Endodermal cell (in vitro differentiated cells): ENCODE data around the gene NECAB2. TPM values are rescaled to one million over a fixed set of nuclear protein-coding genes. Genes with fewer than 3 reads are reported as not detected.
"Not testable (repeated sequence)": the region's sequence is repeated elsewhere in the genome, so short reads cannot be mapped to it uniquely, and the experiment has no call there.

Source experiments
- DNase-seq: peaks from one replicate; pipeline ENCODE4 v3.0.0-alpha.2; 2017
- H3K27ac ChIP-seq: 2 replicates; pipeline ENCODE4 v1.5.1; 2013; ENCODE audit warnings: mild to moderate bottlenecking, low read depth, low read length, moderate library complexity
- H3K27me3 ChIP-seq: 2 replicates; pipeline ENCODE4 v1.6.1; 2013; ENCODE audit warnings: mild to moderate bottlenecking, low read length, moderate library complexity; ENCODE audit not compliant: insufficient read depth, control insufficient read depth, poor library complexity, severe bottlenecking
- H3K36me3 ChIP-seq: 2 replicates; pipeline ENCODE4 v1.7.0; 2013; ENCODE audit warnings: mild to moderate bottlenecking, low read length, moderate library complexity; ENCODE audit not compliant: control insufficient read depth, insufficient read depth
- H3K4me1 ChIP-seq: one replicate; pipeline ENCODE4 v1.7.0; 2013; ENCODE audit warnings: low read length; ENCODE audit not compliant: control insufficient read depth, insufficient read depth
- H3K4me3 ChIP-seq: 2 replicates; pipeline ENCODE4 v1.5.1; 2013; ENCODE audit warnings: mild to moderate bottlenecking, low read length, moderate library complexity
- H3K9ac ChIP-seq: 2 replicates; pipeline ENCODE4 v1.6.1; 2013; ENCODE audit warnings: mild to moderate bottlenecking, low read length, moderate library complexity; ENCODE audit not compliant: poor library complexity, severe bottlenecking; ENCODE audit errors: extremely low read depth
- H3K9me3 ChIP-seq: 2 replicates; pipeline ENCODE4 v1.6.1; 2013; ENCODE audit warnings: mild to moderate bottlenecking, low read length, moderate library complexity; ENCODE audit not compliant: control insufficient read depth
- H3K27ac Mint-ChIP-seq: 2 replicates; pipeline ENCODE4 v1.8.0; 2020; ENCODE audit warnings: mixed read lengths
- H3K27me3 Mint-ChIP-seq: 2 replicates; pipeline ENCODE4 v1.8.0; 2021; ENCODE audit warnings: mild to moderate bottlenecking, mixed read lengths; ENCODE audit not compliant: insufficient read depth
- H3K36me3 Mint-ChIP-seq: 2 replicates; pipeline ENCODE4 v1.8.0; 2020; ENCODE audit warnings: low read depth, mixed read lengths
- H3K4me1 Mint-ChIP-seq: 2 replicates; pipeline ENCODE4 v1.8.0; 2020; ENCODE audit warnings: mixed read lengths
- H3K4me3 Mint-ChIP-seq: 2 replicates; pipeline ENCODE4 v1.8.0; 2020; ENCODE audit warnings: mild to moderate bottlenecking, moderate library complexity, mixed read lengths
- H3K9me3 Mint-ChIP-seq: 2 replicates; pipeline ENCODE4 v1.8.0; 2020; ENCODE audit warnings: mild to moderate bottlenecking, mixed read lengths
- CTCF ChIP-seq: fragments of 200-600 bp; sonication (generic); conservative IDR thresholded peaks from 2 replicates; pipeline ENCODE4 v1.5.0; 2021; ENCODE audit warnings: antibody characterized with exemption, mild to moderate bottlenecking
- WGBS, 2 experiments: methylation state at CpG; one replicate each; pipeline versions ENCODE4 v1.1.5 to v1.1.7; 2013; ENCODE audit warnings: missing lambda C conversion rate in 2 of 2, mixed read lengths in 1 of 2; ENCODE audit not compliant: insufficient coverage in 1 of 2, insufficient read length in 1 of 2; 5-methylcytosine and 5-hydroxymethylcytosine counted together
- total RNA-seq, 2 donors: library from RNA; stranded (reverse); fragmentation: NEBNext Ultra II Directional in 1 of 2; extraction: Animal tissue kit (Norgen Biotek cat#: 25700) in 1 of 2; gene quantifications; 2 replicates in 1 of 2; 3 replicates in 1 of 2; pipeline ENCODE4 v1.2.1, GENCODE V29; 2021

NECAB2 gene
- total RNA-seq, 2 donors from 2014 or later = 2.7 to 3.3 TPM

GRCh38 chr16:83940119-83940518, 27.9 kb upstream of the NECAB2 start:
- Histone ChIP-seq H3K36me3 (no peaks in the 10 kb centered on the region), H3K27ac (no peak overlapping the region), H3K9me3 (no peaks in the 10 kb centered on the region), H3K27me3 (no peaks in the 10 kb centered on the region), H3K4me3 (no peak overlapping the region), H3K4me1 (peaks cover 7% of the 10 kb centered on the region), H3K9ac (no peak overlapping the region)
- peak; percentile 14 for TF ChIP-seq CTCF
- no peaks in the 10 kb centered on the region for H3K9me3 Mint-ChIP-seq
- H3K27ac Mint-ChIP-seq = no peak overlapping the region
- peaks cover 6% of the 10 kb centered on the region for H3K27me3 Mint-ChIP-seq
- WGBS, 2 experiments = 79 to 81% methylated on average over 8 to 11 of the region's 12 CpGs
- H3K4me3 Mint-ChIP-seq = no peak overlapping the region
- H3K4me1 Mint-ChIP-seq = peaks cover 4% of the 10 kb centered on the region
- peaks cover 12% of the 10 kb centered on the region for H3K36me3 Mint-ChIP-seq
- DNase-seq = no peak

- Histone ChIP-seq H3K9me3 (no peaks in the 10 kb centered on the region), H3K36me3 (no peaks in the 10 kb centered on the region), H3K27ac (no peak overlapping the region), H3K9ac (no peak overlapping the region), H3K4me3 (no peak overlapping the region), H3K4me1 (peaks cover 7% of the 10 kb centered on the region), H3K27me3 (no peaks in the 10 kb centered on the region)
- Mint-ChIP-seq H3K9me3 (no peaks in the 10 kb centered on the region), H3K27ac (no peak overlapping the region), H3K27me3 (peaks cover 6% of the 10 kb centered on the region), H3K36me3 (peaks cover 12% of the 10 kb centered on the region), H3K4me1 (peaks cover 4% of the 10 kb centered on the region), H3K4me3 (no peak overlapping the region)
- no peak for TF ChIP-seq CTCF
- peak; percentile 71 for DNase-seq
- 91 to 95% methylated on average over 21 to 28 of the region's 28 CpGs for WGBS, 2 experiments
Observed at GRCh38 chr16:83940630-83941378, 27.2 kb upstream of the NECAB2 start.

GRCh38 chr16:83941546-83941945, 26.5 kb upstream of the NECAB2 start:
- not testable (repeated sequence) for H3K27ac ChIP-seq, H3K4me3 Mint-ChIP-seq, H3K9me3 ChIP-seq, H3K4me1 ChIP-seq, H3K27ac Mint-ChIP-seq, H3K9me3 Mint-ChIP-seq, H3K36me3 ChIP-seq, H3K4me1 Mint-ChIP-seq, H3K27me3 ChIP-seq, H3K4me3 ChIP-seq, DNase-seq, H3K27me3 Mint-ChIP-seq, H3K9ac ChIP-seq
- H3K36me3 Mint-ChIP-seq = peaks cover 12% of the 10 kb centered on the region
- 93 to 96% methylated on average over 4 to 8 of the region's 9 CpGs for WGBS, 2 experiments

- peaks cover 7% of the 10 kb centered on the region for H3K4me1 ChIP-seq
- Mint-ChIP-seq H3K27ac (no peak overlapping the region), H3K36me3 (peaks cover 8% of the 10 kb centered on the region), H3K4me1 (peaks cover 4% of the 10 kb centered on the region), H3K4me3 (no peak overlapping the region), H3K27me3 (peaks cover 6% of the 10 kb centered on the region), H3K9me3 (no peaks in the 10 kb centered on the region)
- no peak overlapping the region for H3K4me3 ChIP-seq
- DNase-seq = no peak
- no peaks in the 10 kb centered on the region for H3K36me3 ChIP-seq
- H3K9ac ChIP-seq = no peak overlapping the region
- WGBS, 2 experiments = 77 to 90% methylated on average over 9 to 14 of the region's 14 CpGs
- no peaks in the 10 kb centered on the region for H3K27me3 ChIP-seq
- H3K27ac ChIP-seq = no peak overlapping the region
- H3K9me3 ChIP-seq = no peaks in the 10 kb centered on the region
- no peak for TF ChIP-seq CTCF
Observed at GRCh38 chr16:83942074-83942473, 26.0 kb upstream of the NECAB2 start.
